ENCODE results near the gene PCBP3.

Gene PCBP3

GRCh38 chr21:45821315-45821962, 177.9 kb downstream of the PCBP3 start:
- no peak overlapping the region for H3K4me3 ChIP-seq (replicated peaks; ENCODE audit: low read depth, low read length)
- TF ChIP-seq CTCF (IDR thresholded peaks at IDR 0.05; ENCODE audit: low read length, missing control alignments), result no peak
- DNase-seq (ENCODE audit: low read depth), result no peak

GRCh38 chr21:45821998-45822397, 178.5 kb downstream of the PCBP3 start:
- no peak overlapping the region for H3K4me3 ChIP-seq (replicated peaks; ENCODE audit: low read depth, low read length)
- no peak for DNase-seq (ENCODE audit: low read depth)
- no peak for TF ChIP-seq CTCF (IDR thresholded peaks at IDR 0.05; ENCODE audit: low read length, missing control alignments)

- no peak overlapping the region for H3K4me3 ChIP-seq (replicated peaks; ENCODE audit: low read depth, low read length)
- no peak for DNase-seq (ENCODE audit: low read depth)
- no peak for TF ChIP-seq CTCF (IDR thresholded peaks at IDR 0.05; ENCODE audit: low read length, missing control alignments)
Measured at GRCh38 chr21:45822429-45823099, 179.0 kb downstream of the PCBP3 start.

GRCh38 chr21:45823100-45823681, 179.7 kb downstream of the PCBP3 start:
- no peak overlapping the region for H3K4me3 ChIP-seq (replicated peaks; ENCODE audit: low read depth, low read length)
- DNase-seq (ENCODE audit: low read depth), result no peak
- no peak for TF ChIP-seq CTCF (IDR thresholded peaks at IDR 0.05; ENCODE audit: low read length, missing control alignments)

GRCh38 chr21:45824546-45825215, 181.2 kb downstream of the PCBP3 start:
- DNase-seq (ENCODE audit: low read depth), result no peak
- no peak for TF ChIP-seq CTCF (IDR thresholded peaks at IDR 0.05; ENCODE audit: low read length, missing control alignments)
- H3K4me3 ChIP-seq (replicated peaks; ENCODE audit: low read depth, low read length), result no peak overlapping the region

GRCh38 chr21:45825219-45825618, 181.7 kb downstream of the PCBP3 start:
- H3K4me3 ChIP-seq (replicated peaks; ENCODE audit: low read depth, low read length), result no peak overlapping the region
- TF ChIP-seq CTCF (IDR thresholded peaks at IDR 0.05; ENCODE audit: low read length, missing control alignments), result no peak
- DNase-seq (ENCODE audit: low read depth), result no peak
